Spleen (tissue), 7 donors: ENCODE data around the gene IL18R1.

Experiments
- CTCF ChIP-seq, 11 experiments: fragments of 200-600 bp in 7 of 11; fragments of 450-650 bp in 4 of 11; sonication (generic) in 4 of 11; IDR thresholded peaks in 8 of 11; conservative IDR thresholded peaks in 3 of 11; 1 replicate in 7 of 11; 2 replicates in 4 of 11; pipeline versions ENCODE4 v1.4.0 to v1.8.0; 2016 to 2021; ENCODE audit warnings: antibody characterized with exemption in 11 of 11, inconsistent platforms in 4 of 11, mild to moderate bottlenecking in 1 of 11
- POLR2A ChIP-seq, 3 donors: fragments of 450-650 bp; IDR thresholded peaks; one replicate each; pipeline ENCODE4 v1.5.1; 2017; ENCODE audit warnings: antibody characterized with exemption in 3 of 3, mild to moderate bottlenecking in 1 of 3
- donor health status: DM: no; HTN: no; CAD: no; lungs with moderate emphysema.
- donor health status: DM: no; HTN: no; CAD: no.
- donor health status: DM: no; HTN: no; CAD: no.

- TF ChIP-seq CTCF (IDR thresholded peaks at IDR 0.05 in 8 of 11, conservative IDR thresholded peaks at IDR 0.05 in 3 of 11) (no peak), POLR2A (IDR thresholded peaks at IDR 0.05) (no peak)
Observed at GRCh38 chr2:102385522-102385921, 29.9 kb downstream of the IL18R1 start.
